IMR-90 (cell line): ENCODE results near the gene ROBO3. TPM values are rescaled to one million over a fixed set of nuclear protein-coding genes. Genes with fewer than 3 reads are reported as not detected.

Source experiments
- ATAC-seq: fragments of 200-7000 bp; cut with Tn5 transposase; 2 replicates; pipeline ENCODE4 v1.9.1; 2020; ENCODE audit warnings: low read depth, mild to moderate bottlenecking, moderate library complexity
- BruUV-seq: library from RNA; stranded (reverse); fragments of 400-500 nt; replicated peaks from 2 replicates; lab custom pipeline; 2021; lab: Mats Ljungman, UMichigan
- CTCF ChIA-PET: fragments of 300-600 bp; formaldehyde crosslinking; extraction: SDS; loops from one replicate; lab custom pipeline; 2021; ENCODE audit warnings: antibody characterized with exemption; lab: Yijun Ruan, JAX
- POLR2A ChIA-PET: fragments of 300-600 bp; sonication (Branson Sonifier 250); formaldehyde crosslinking; loops from one replicate; lab custom pipeline; 2022; ENCODE audit warnings: antibody characterized with exemption; ENCODE audit not compliant: unreplicated experiment; lab: Charles Lee
- DNase-seq: peaks from one replicate; pipeline ENCODE4 v3.0.0; 2013
- H2AFZ ChIP-seq: replicated peaks from 2 replicates; pipeline ENCODE3; 2013; ENCODE audit warnings: low read length, mild to moderate bottlenecking; ENCODE audit not compliant: poor library complexity
- H2AK5ac ChIP-seq: 2 replicates; pipeline ENCODE4 v1.6.1; 2013; ENCODE audit warnings: low read depth, low read length, inconsistent platforms
- H2AK9ac ChIP-seq: replicated peaks from 2 replicates; pipeline ENCODE3; 2013; ENCODE audit warnings: mild to moderate bottlenecking, low read depth, low read length, moderate library complexity; ENCODE audit not compliant: poor library complexity
- H2BK120ac ChIP-seq: 2 replicates; pipeline ENCODE4 v1.6.1; 2013; ENCODE audit warnings: low read depth, low read length, inconsistent platforms
- H2BK15ac ChIP-seq: 3 replicates; pipeline ENCODE4 v1.6.1; 2013; ENCODE audit warnings: low read depth, low read length, inconsistent platforms
- H2BK20ac ChIP-seq: 2 replicates; pipeline ENCODE4 v1.6.1; 2013; ENCODE audit warnings: low read depth, mild to moderate bottlenecking, inconsistent platforms, low read length, moderate library complexity
- H2BK5ac ChIP-seq: 2 replicates; pipeline ENCODE4 v1.6.1; 2013; ENCODE audit warnings: mild to moderate bottlenecking, low read depth, low read length, inconsistent platforms; ENCODE audit not compliant: poor library complexity, severe bottlenecking
- H3K14ac ChIP-seq: replicated peaks from 2 replicates; pipeline ENCODE4 v1.6.1; 2013; ENCODE audit warnings: low read depth, low read length, inconsistent platforms
- H3K18ac ChIP-seq: 2 replicates; pipeline ENCODE4 v1.6.1; 2013; ENCODE audit warnings: low read depth, low read length, control low read depth
- H3K23ac ChIP-seq: 2 replicates; pipeline ENCODE4 v1.6.1; 2013; ENCODE audit warnings: low read depth, low read length, inconsistent platforms
- H3K27ac ChIP-seq: 2 replicates; pipeline ENCODE4 v1.5.1; 2013; ENCODE audit warnings: mild to moderate bottlenecking, control low read depth, low read length; ENCODE audit not compliant: insufficient read depth
- H3K27me3 ChIP-seq: 2 replicates; pipeline ENCODE4 v1.6.1; 2013; ENCODE audit warnings: low read length; ENCODE audit not compliant: control insufficient read depth, insufficient read depth
- H3K36me3 ChIP-seq: 2 replicates; pipeline ENCODE4 v1.6.1; 2013; ENCODE audit warnings: low read length, mixed read lengths; ENCODE audit not compliant: control insufficient read depth, insufficient read depth
- H3K4ac ChIP-seq: 2 replicates; pipeline ENCODE4 v1.6.1; 2013; ENCODE audit warnings: low read depth, low read length, inconsistent platforms
- H3K4me1 ChIP-seq: 2 replicates; pipeline ENCODE4 v1.6.1; 2013; ENCODE audit warnings: low read length, mixed read lengths; ENCODE audit not compliant: control insufficient read depth, insufficient read depth
- H3K4me2 ChIP-seq: 2 replicates; pipeline ENCODE4 v1.6.1; 2013; ENCODE audit warnings: low read depth, mild to moderate bottlenecking, control low read depth, low read length, moderate library complexity
- H3K4me3 ChIP-seq: 2 replicates; pipeline ENCODE4 v1.5.1; 2013; ENCODE audit warnings: low read depth, mild to moderate bottlenecking, control low read depth, low read length, moderate library complexity; ENCODE audit not compliant: insufficient read depth
- H3K56ac ChIP-seq: 2 replicates; pipeline ENCODE4 v1.6.1; 2013; ENCODE audit warnings: low read length, inconsistent platforms; ENCODE audit not compliant: insufficient read depth; ENCODE audit errors: extremely low read depth
- H3K79me1 ChIP-seq, 2 experiments: 2 replicates each; pipeline ENCODE4 v1.6.1; 2013; ENCODE audit warnings: low read length in 2 of 2, inconsistent platforms in 1 of 2, low read depth in 1 of 2
- H3K9ac ChIP-seq: 2 replicates; pipeline ENCODE4 v1.6.1; 2013; ENCODE audit warnings: low read depth, low read length, control low read depth
- H3K9me1 ChIP-seq: 2 replicates; pipeline ENCODE4 v1.6.1; 2013; ENCODE audit warnings: low read length, inconsistent platforms; ENCODE audit not compliant: insufficient read depth
- H3K9me3 ChIP-seq: 2 replicates; pipeline ENCODE4 v1.6.1; 2013; ENCODE audit warnings: low read length; ENCODE audit not compliant: control insufficient read depth, insufficient read depth
- H4K20me1 ChIP-seq: 2 replicates; pipeline ENCODE4 v1.6.1; 2013; ENCODE audit warnings: low read length, inconsistent platforms; ENCODE audit not compliant: insufficient read depth
- H4K5ac ChIP-seq: 2 replicates; pipeline ENCODE4 v1.6.1; 2013; ENCODE audit warnings: mild to moderate bottlenecking, low read depth, low read length, control low read depth
- H4K8ac ChIP-seq, 2 experiments: 2 replicates each; pipeline ENCODE4 v1.6.1; 2013; ENCODE audit warnings: low read depth in 2 of 2, low read length in 2 of 2, control low read depth in 1 of 2, inconsistent platforms in 1 of 2
- H4K91ac ChIP-seq: 2 replicates; pipeline ENCODE4 v1.6.1; 2013; ENCODE audit warnings: low read depth, low read length, inconsistent platforms; ENCODE audit not compliant: insufficient read depth
- BHLHE40 ChIP-seq: fragments of 150-350 bp; IDR thresholded peaks from 2 replicates; pipeline ENCODE4 v1.6.1; 2016; ENCODE audit warnings: mild to moderate bottlenecking, low read depth, low read length
- CEBPB ChIP-seq: IDR thresholded peaks from 2 replicates; pipeline ENCODE4 v1.6.1; 2012; ENCODE audit warnings: low read depth, low read length, improper control_type of control experiment
- CHD1 ChIP-seq: IDR thresholded peaks from 2 replicates; pipeline ENCODE4 v1.6.1; 2012; ENCODE audit warnings: low read depth, low read length, improper control_type of control experiment
- ELK1 ChIP-seq: fragments of 150-350 bp; IDR thresholded peaks from 2 replicates; pipeline ENCODE4 v1.6.1; 2016; ENCODE audit warnings: low read depth, mild to moderate bottlenecking, low read length, moderate library complexity, borderline replicate concordance
- POLR2A ChIP-seq: IDR thresholded peaks from 2 replicates; pipeline ENCODE4 v1.6.1; 2012; ENCODE audit warnings: mild to moderate bottlenecking, low read depth, low read length
- RCOR1 ChIP-seq: IDR thresholded peaks from 2 replicates; pipeline ENCODE4 v1.6.1; 2012; ENCODE audit warnings: mild to moderate bottlenecking, low read length, improper control_type of control experiment; ENCODE audit not compliant: insufficient replicate concordance
- SMC3 ChIP-seq: fragments of 150-350 bp; IDR thresholded peaks from 2 replicates; pipeline ENCODE4 v1.6.1; 2016; ENCODE audit warnings: low read depth, mild to moderate bottlenecking, antibody characterized with exemption, low read length, moderate library complexity
- USF2 ChIP-seq: fragments of 150-350 bp; IDR thresholded peaks from 2 replicates; pipeline ENCODE4 v1.6.1; 2017; ENCODE audit warnings: mild to moderate bottlenecking, antibody characterized with exemption, low read length, low read depth
- WGBS, 2 experiments: methylation state at CpG; one replicate each; pipeline versions ENCODE4 v1.1.5 to v1.1.7; 2013; ENCODE audit warnings: missing lambda C conversion rate in 2 of 2; ENCODE audit not compliant: insufficient read length in 1 of 2; ENCODE audit errors: extremely low coverage in 2 of 2; 5-methylcytosine and 5-hydroxymethylcytosine counted together
- dilution Hi-C: fragments of 300-500 bp; cut with HindIII; formaldehyde crosslinking; loops from one replicate; pipeline ENCODE4 v1.14.3; 2018; ENCODE audit warnings: low sequenced_read_pairs; ENCODE audit not compliant: unreplicated experiment
- in situ Hi-C: fragments of 300-500 bp; cut with MboI; formaldehyde crosslinking; loops from 3 replicates; pipeline ENCODE4 v1.14.3; 2019; ENCODE audit warnings: low sequenced_read_pairs, inconsistent platforms, mixed read lengths
- intact Hi-C: fragments of 100-400 bp; cut with micrococcal nuclease; formaldehyde crosslinking; loops from 2 replicates; pipeline ENCODE4 v1.10.0; 2022
- polyA plus RNA-seq, 3 experiments: library from polyadenylated mRNA; depleted of rRNA; stranded (reverse); fragments of >200 nt; gene quantifications; 2 replicates each; pipeline ENCODE4 v1.2.3, GENCODE V29; 2012; ENCODE audit warnings: low replicate concordance in 1 of 3
- total RNA-seq: library from RNA; depleted of rRNA; stranded (reverse); fragments of >200 nt; gene quantifications from 2 replicates; pipeline ENCODE4 v1.2.3, GENCODE V29; 2012
- TF ChIP-seq, protein P1 (sequence below): conservative IDR thresholded peaks from 2 replicates; pipeline ENCODE4 v1.5.1; 2012; ENCODE audit warnings: mild to moderate bottlenecking, low read depth, low read length, improper control_type of control experiment

The ROBO3 gene
- total and polyA plus RNA-seq, 2 of the 4 experiments (the other 2 are of a cell fraction) = 12.0 to 54.1 TPM

DNA sequence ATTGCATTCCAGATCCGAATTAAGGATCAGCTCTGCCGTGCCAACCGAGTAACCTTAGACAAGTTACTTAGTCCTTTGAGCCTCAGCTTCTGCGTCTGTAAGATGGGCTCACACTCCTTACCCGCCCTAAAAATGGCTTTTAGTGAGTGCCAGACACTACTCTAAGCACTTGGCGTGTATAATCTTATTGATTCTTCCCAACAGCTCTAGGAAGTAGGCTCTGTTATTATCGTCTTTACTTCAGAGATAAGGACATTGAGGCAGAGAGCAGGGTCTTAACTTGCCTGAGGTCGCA, 21.7 kb upstream of the ROBO3 start:
- in situ Hi-C loops = no loop called here
- WGBS, 2 experiments = 15% methylated on average over 7 of the region's 8 CpGs; no CpG with 5 or more reads in 1 of the 2 experiments
- POLR2A ChIA-PET = no interaction called here

More for the DNA sequence above, 21.7 kb upstream of the ROBO3 start:
- Histone ChIP-seq H2AK9ac (no peak overlapping the region), H4K8ac (no peak overlapping the region), H3K27ac (no peak overlapping the region), H3K27me3 (peaks cover 90% of the 10 kb centered on the region), H4K91ac (no peak overlapping the region), H3K36me3 (no peaks in the 10 kb centered on the region), H2BK5ac (no peak overlapping the region), H3K4me3 (no peak overlapping the region), H4K5ac (no peak overlapping the region), H3K4ac (no peak overlapping the region), H2BK120ac (no peak overlapping the region), H3K56ac (no peak overlapping the region), H3K23ac (peak overlapping the region; percentile 31; the same call in 1 of the 2 replicates), H3K4me1 (no peaks in the 10 kb centered on the region; the same call in 1 of the 2 replicates), H2AK5ac (no peak overlapping the region), H3K9me1 (no peaks in the 10 kb centered on the region; the same call in 1 of the 2 replicates), H4K20me1 (no peaks in the 10 kb centered on the region), H3K9ac (no peak overlapping the region), H2AFZ (no peak overlapping the region), H2BK15ac (no peak overlapping the region), H3K4me2 (no peak overlapping the region), H3K14ac (no peak overlapping the region), H2BK20ac (no peak overlapping the region), H3K18ac (no peak overlapping the region), H3K79me1 (no peaks in the 10 kb centered on the region), H3K9me3 (no peaks in the 10 kb centered on the region; the same call in 1 of the 2 replicates)
- DNase-seq (no peak), ATAC-seq (no peak)
- intact Hi-C loops = no loop called here
- TF ChIP-seq POLR2A = no peak
- no peak for TF ChIP-seq SMC3
- TF ChIP-seq, protein P1, sequence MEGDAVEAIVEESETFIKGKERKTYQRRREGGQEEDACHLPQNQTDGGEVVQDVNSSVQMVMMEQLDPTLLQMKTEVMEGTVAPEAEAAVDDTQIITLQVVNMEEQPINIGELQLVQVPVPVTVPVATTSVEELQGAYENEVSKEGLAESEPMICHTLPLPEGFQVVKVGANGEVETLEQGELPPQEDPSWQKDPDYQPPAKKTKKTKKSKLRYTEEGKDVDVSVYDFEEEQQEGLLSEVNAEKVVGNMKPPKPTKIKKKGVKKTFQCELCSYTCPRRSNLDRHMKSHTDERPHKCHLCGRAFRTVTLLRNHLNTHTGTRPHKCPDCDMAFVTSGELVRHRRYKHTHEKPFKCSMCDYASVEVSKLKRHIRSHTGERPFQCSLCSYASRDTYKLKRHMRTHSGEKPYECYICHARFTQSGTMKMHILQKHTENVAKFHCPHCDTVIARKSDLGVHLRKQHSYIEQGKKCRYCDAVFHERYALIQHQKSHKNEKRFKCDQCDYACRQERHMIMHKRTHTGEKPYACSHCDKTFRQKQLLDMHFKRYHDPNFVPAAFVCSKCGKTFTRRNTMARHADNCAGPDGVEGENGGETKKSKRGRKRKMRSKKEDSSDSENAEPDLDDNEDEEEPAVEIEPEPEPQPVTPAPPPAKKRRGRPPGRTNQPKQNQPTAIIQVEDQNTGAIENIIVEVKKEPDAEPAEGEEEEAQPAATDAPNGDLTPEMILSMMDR = no peak
- no peak for TF ChIP-seq ELK1
- TF ChIP-seq RCOR1 = no peak
- no peak for TF ChIP-seq USF2
- no peak for TF ChIP-seq BHLHE40
- TF ChIP-seq CEBPB = no peak
- TF ChIP-seq CHD1 = no peak
- CTCF ChIA-PET = no interaction called here
- dilution Hi-C loops = no loop called here
- BruUV-seq = no TSS peak
